Endothelial cell of umbilical vein (primary cell): Measurements from ENCODE around the gene OR13F1.

Experiments
- EZH2 ChIP-seq: IDR thresholded peaks from 2 replicates; pipeline ENCODE4 v1.6.1; 2012; ENCODE audit warnings: borderline replicate concordance, low read depth, mild to moderate bottlenecking, moderate library complexity, low read length, inconsistent platforms; ENCODE audit not compliant: severe bottlenecking
- FOS ChIP-seq: IDR thresholded peaks from 2 replicates; pipeline ENCODE4 v1.6.1; 2011; ENCODE audit warnings: mild to moderate bottlenecking, low read length, moderate library complexity, borderline replicate concordance; ENCODE audit not compliant: insufficient read depth
- GATA2 ChIP-seq: IDR thresholded peaks from 2 replicates; pipeline ENCODE4 v1.7.0; 2011; ENCODE audit warnings: low read depth, mild to moderate bottlenecking, moderate library complexity, mixed read lengths, low read length; ENCODE audit not compliant: insufficient read length, insufficient read depth
- JUN ChIP-seq: IDR thresholded peaks from 2 replicates; pipeline ENCODE4 v1.6.1; 2011; ENCODE audit warnings: borderline replicate concordance, low read depth; ENCODE audit not compliant: insufficient read length, insufficient read depth
- MYC ChIP-seq: IDR thresholded peaks from one replicate; pipeline ENCODE4 v1.6.1; 2011; ENCODE audit warnings: mild to moderate bottlenecking, low read depth, low read length
- POLR2A ChIP-seq: IDR thresholded peaks from 2 replicates; pipeline ENCODE4 v1.6.1; 2012; ENCODE audit warnings: low read depth, mild to moderate bottlenecking, control low read depth, low read length
- POLR2AphosphoS5 ChIP-seq: IDR thresholded peaks from 2 replicates; pipeline ENCODE4 v1.6.1; 2012; ENCODE audit warnings: low read depth, mild to moderate bottlenecking, control low read depth, low read length, moderate library complexity; ENCODE audit not compliant: insufficient read depth
- TF ChIP-seq, protein P1 (sequence below), 2 donors: IDR thresholded peaks; 1 replicate in 1 of 2; 2 replicates in 1 of 2; pipeline ENCODE4 v1.5.1; 2011; ENCODE audit warnings: low read length in 2 of 2, mild to moderate bottlenecking in 2 of 2, moderate library complexity in 2 of 2, control low read depth in 1 of 2, inconsistent platforms in 1 of 2, low read depth in 1 of 2; ENCODE audit not compliant: insufficient read depth in 1 of 2; ENCODE audit errors: extremely low read depth in 1 of 2
- TF ChIP-seq, protein P2 (sequence below): IDR thresholded peaks from 2 replicates; pipeline ENCODE4 v1.6.1; 2011; ENCODE audit not compliant: insufficient read depth, insufficient read length

GRCh38 chr9:104503963-104504362, at the start of gene OR13F1:
- TF ChIP-seq POLR2AphosphoS5, result no peak
- TF ChIP-seq, protein P1, sequence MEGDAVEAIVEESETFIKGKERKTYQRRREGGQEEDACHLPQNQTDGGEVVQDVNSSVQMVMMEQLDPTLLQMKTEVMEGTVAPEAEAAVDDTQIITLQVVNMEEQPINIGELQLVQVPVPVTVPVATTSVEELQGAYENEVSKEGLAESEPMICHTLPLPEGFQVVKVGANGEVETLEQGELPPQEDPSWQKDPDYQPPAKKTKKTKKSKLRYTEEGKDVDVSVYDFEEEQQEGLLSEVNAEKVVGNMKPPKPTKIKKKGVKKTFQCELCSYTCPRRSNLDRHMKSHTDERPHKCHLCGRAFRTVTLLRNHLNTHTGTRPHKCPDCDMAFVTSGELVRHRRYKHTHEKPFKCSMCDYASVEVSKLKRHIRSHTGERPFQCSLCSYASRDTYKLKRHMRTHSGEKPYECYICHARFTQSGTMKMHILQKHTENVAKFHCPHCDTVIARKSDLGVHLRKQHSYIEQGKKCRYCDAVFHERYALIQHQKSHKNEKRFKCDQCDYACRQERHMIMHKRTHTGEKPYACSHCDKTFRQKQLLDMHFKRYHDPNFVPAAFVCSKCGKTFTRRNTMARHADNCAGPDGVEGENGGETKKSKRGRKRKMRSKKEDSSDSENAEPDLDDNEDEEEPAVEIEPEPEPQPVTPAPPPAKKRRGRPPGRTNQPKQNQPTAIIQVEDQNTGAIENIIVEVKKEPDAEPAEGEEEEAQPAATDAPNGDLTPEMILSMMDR (IDR thresholded peaks at IDR 0.05; ENCODE audit: extremely low read depth in 1 of 2, insufficient read depth in 1 of 2, low read depth in 1 of 2, low read length in 2 of 2), result no peak
- TF ChIP-seq, protein P2, sequence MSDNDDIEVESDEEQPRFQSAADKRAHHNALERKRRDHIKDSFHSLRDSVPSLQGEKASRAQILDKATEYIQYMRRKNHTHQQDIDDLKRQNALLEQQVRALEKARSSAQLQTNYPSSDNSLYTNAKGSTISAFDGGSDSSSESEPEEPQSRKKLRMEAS, result no peak
- TF ChIP-seq EZH2, result no peak
- no peak for TF ChIP-seq JUN
- TF ChIP-seq POLR2A, result no peak
- TF ChIP-seq GATA2, result no peak
- TF ChIP-seq MYC, result no peak
- TF ChIP-seq FOS, result no peak
